SK-N-SH (cell line): Measurements from ENCODE around the gene MAP2K5.

Source experiments
- EP300 ChIP-seq, 2 experiments: IDR thresholded peaks; 2 replicates each; pipeline versions ENCODE4 v1.4.0 to v1.6.1; 2012; ENCODE audit warnings: borderline replicate concordance in 1 of 2, low read depth in 1 of 2, low read length in 1 of 2
- EZH2phosphoT487 ChIP-seq: fragments of 200-600 bp; sonication (generic); IDR thresholded peaks from 2 replicates; pipeline ENCODE4 v1.6.1; 2017; ENCODE audit warnings: low read depth, mixed run types, mild to moderate bottlenecking, antibody characterized with exemption, moderate library complexity, borderline replicate concordance
- FOXJ3 ChIP-seq: sonication (generic); formaldehyde crosslinking; IDR thresholded peaks from 2 replicates; pipeline ENCODE4 v1.5.1; 2020; ENCODE audit warnings: mild to moderate bottlenecking, missing genetic modification reagents
- POLR2AphosphoS5 ChIP-seq: IDR thresholded peaks from 2 replicates; pipeline ENCODE4 v1.6.1; 2012; ENCODE audit warnings: low read depth, low read length
- RCOR1 ChIP-seq: fragments of 150-350 bp; IDR thresholded peaks from 2 replicates; pipeline ENCODE4 v1.6.1; 2017; ENCODE audit warnings: antibody characterized with exemption, low read length
- SMC3 ChIP-seq: IDR thresholded peaks from 2 replicates; pipeline ENCODE4 v1.6.1; 2012; ENCODE audit warnings: low read depth, low read length, improper control_type of control experiment
- TF ChIP-seq, protein P1 (sequence below): fragments of 200-600 bp; sonication (generic); IDR thresholded peaks from 2 replicates; pipeline ENCODE4 v1.6.1; 2017; ENCODE audit warnings: antibody characterized with exemption, mild to moderate bottlenecking, moderate library complexity
- TF ChIP-seq, protein P2 (sequence below): IDR thresholded peaks from 2 replicates; pipeline ENCODE4; 2012

DNA sequence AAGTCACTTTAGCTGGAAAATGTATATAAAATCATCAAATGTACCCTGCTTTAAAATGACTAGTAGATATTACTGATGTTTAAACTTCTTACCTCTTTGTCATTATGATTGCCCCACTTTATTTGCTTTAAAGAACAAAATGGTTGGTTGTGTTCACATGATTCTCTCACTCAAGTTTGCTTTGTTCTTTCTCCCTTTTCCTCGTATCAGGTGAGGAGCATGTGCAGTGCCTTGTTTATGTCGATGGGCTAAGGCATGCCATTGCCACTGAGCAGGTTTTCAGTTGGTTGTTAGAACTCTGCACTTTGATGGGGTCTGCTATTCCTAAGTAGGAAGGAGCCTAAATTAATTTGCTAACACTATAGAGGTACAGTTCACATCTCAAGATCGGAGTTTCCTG, 5.3 kb downstream of the MAP2K5 start:
- TF ChIP-seq EZH2phosphoT487 (no peak), EP300 (IDR thresholded peaks at IDR 0.05; ENCODE audit: borderline replicate concordance in 1 of 2, low read depth in 1 of 2, low read length in 1 of 2) (no peak), RCOR1 (no peak), FOXJ3 (CRISPR knock-in tag) (no peak), POLR2AphosphoS5 (no peak), SMC3 (no peak)
- TF ChIP-seq, protein P1, sequence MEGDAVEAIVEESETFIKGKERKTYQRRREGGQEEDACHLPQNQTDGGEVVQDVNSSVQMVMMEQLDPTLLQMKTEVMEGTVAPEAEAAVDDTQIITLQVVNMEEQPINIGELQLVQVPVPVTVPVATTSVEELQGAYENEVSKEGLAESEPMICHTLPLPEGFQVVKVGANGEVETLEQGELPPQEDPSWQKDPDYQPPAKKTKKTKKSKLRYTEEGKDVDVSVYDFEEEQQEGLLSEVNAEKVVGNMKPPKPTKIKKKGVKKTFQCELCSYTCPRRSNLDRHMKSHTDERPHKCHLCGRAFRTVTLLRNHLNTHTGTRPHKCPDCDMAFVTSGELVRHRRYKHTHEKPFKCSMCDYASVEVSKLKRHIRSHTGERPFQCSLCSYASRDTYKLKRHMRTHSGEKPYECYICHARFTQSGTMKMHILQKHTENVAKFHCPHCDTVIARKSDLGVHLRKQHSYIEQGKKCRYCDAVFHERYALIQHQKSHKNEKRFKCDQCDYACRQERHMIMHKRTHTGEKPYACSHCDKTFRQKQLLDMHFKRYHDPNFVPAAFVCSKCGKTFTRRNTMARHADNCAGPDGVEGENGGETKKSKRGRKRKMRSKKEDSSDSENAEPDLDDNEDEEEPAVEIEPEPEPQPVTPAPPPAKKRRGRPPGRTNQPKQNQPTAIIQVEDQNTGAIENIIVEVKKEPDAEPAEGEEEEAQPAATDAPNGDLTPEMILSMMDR: no peak
- TF ChIP-seq, protein P2, sequence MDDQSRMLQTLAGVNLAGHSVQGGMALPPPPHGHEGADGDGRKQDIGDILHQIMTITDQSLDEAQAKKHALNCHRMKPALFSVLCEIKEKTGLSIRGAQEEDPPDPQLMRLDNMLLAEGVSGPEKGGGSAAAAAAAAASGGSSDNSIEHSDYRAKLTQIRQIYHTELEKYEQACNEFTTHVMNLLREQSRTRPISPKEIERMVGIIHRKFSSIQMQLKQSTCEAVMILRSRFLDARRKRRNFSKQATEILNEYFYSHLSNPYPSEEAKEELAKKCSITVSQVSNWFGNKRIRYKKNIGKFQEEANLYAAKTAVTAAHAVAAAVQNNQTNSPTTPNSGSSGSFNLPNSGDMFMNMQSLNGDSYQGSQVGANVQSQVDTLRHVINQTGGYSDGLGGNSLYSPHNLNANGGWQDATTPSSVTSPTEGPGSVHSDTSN: no peak
